ENCODE results near the gene KSR1. TPM values are rescaled to one million over a fixed set of nuclear protein-coding genes. Genes with fewer than 3 reads are reported as not detected.

KSR1 gene
- total and polyA plus RNA-seq, 9 of the 15 experiments (the other 6 are each of a cell fraction or from before 2014, with no cell fraction given) = 1.4 to 51.7 (median 18.4) TPM

- TF ChIP-seq ATF3 (IDR thresholded peaks at IDR 0.05) (no peak; the same call in 1 of the 2 replicates), ATF3 (CRISPR knock-in tag; conservative IDR thresholded peaks at IDR 0.05) (peak; percentile 74; the same call in 1 of the 2 replicates), FOSL1 (tag; conservative IDR thresholded peaks at IDR 0.05) (peak; percentile 72), ZKSCAN3 (CRISPR knock-in tag; IDR thresholded peaks at IDR 0.05) (no peak), PBX2 (CRISPR knock-in tag; IDR thresholded peaks at IDR 0.05; ENCODE audit: low read depth) (no peak), PBX2 (tag; conservative IDR thresholded peaks at IDR 0.05; ENCODE audit: low read depth) (peak; percentile 83), ZNF639 (CRISPR knock-in tag; conservative IDR thresholded peaks at IDR 0.05 in 1 of 2, IDR thresholded peaks at IDR 0.05 in 1 of 2) (peak in 1 of 2 experiments; percentile 71; a peak in 1 of 4 replicates), RNF2 (IDR thresholded peaks at IDR 0.05) (peak; percentile 86), ELF2 (CRISPR knock-in tag; IDR thresholded peaks at IDR 0.05) (0 out of 2 replicates have a peak, but pooled peaks have one; percentile 31), NCOA2 (IDR thresholded peaks at IDR 0.05; ENCODE audit: partially characterized antibody in 2 of 2) (peak in 1 of 2 experiments; percentile 63), ETS1 (conservative IDR thresholded peaks at IDR 0.05; ENCODE audit: control insufficient read depth, low read depth, low read length) (peak; percentile 79), STAG1 (CRISPR knock-in tag; IDR thresholded peaks at IDR 0.05; ENCODE audit: borderline replicate concordance) (no peak), ZNF24 (IDR thresholded peaks at IDR 0.05) (peak; percentile 55), ZFP36 (IDR thresholded peaks at IDR 0.05; ENCODE audit: low read depth, low read length, partially characterized antibody) (peak; percentile 95), ERF (CRISPR knock-in tag; IDR thresholded peaks at IDR 0.05) (0 out of 2 replicates have a peak, but pooled peaks have one; percentile 64), TRIM24 (IDR thresholded peaks at IDR 0.05) (peak; percentile 78 to 88), POU5F1 (IDR thresholded peaks at IDR 0.05; ENCODE audit: borderline replicate concordance, low read depth, low read length, partially characterized antibody) (no peak), ZBTB2 (IDR thresholded peaks at IDR 0.05) (peak; percentile 70; the same call in 1 of the 2 replicates)
Measured at GRCh38 chr17:27473748-27474609, 17.7 kb downstream of the KSR1 start (continued).
